Measurements from ENCODE around the gene LENG8. TPM values are rescaled to one million over a fixed set of nuclear protein-coding genes. Genes with fewer than 3 reads are reported as not detected.
A peak's percentile ranks its signal among the peaks of the same experiment; 100 is the strongest.

LENG8 gene
- total and polyA plus RNA-seq, 2 of the 13 experiments (the other 11 are each of a cell fraction or from before 2014, with no cell fraction given), result 14.3 to 41.9 TPM

DNA sequence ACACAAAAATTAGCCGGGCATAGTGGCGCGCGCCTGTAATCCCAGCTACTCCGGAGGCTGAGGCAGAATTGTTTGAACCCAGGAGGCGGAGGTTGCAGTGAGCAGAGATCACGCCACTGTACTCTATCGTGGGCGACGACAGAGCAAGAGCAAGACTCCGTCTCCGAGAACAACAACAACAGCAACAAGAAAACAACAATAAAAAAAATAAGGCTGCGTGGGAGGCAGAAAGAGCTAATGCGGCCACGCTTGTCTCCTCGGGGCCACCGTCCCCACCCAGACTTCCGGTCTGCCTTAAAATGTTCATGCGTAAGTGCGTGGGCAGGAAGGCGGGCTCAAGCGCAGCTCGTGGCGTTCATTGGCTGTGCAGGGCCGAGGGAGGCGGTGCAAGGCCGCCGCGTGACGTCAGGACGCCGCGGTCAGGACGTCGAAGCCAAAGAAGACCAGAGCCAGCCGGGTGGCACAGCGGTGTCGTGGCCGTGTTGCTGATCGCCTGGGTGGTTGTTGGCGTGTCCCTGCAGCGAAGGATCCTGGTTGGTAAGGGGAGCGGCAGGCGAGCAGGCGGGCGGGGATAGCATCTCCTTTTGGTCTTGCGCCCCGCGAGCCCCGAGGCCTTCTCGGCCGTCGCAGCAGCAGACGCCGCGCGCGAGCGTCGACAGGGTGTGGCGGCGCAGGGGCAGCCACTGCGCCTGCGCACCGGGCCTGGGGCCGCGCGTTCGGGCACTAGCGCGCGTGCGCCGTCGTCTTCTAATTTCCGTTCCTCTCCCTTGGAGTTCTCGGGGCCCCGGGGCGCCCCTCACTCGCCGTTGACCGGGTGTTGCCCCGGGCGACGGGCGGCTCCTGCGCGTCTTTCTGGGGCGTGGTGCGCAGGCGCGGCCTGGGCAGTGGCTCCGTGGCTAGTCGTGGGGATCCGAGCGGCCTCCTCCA, at the start of gene LENG8 (continued):
- TF ChIP-seq, protein P1, sequence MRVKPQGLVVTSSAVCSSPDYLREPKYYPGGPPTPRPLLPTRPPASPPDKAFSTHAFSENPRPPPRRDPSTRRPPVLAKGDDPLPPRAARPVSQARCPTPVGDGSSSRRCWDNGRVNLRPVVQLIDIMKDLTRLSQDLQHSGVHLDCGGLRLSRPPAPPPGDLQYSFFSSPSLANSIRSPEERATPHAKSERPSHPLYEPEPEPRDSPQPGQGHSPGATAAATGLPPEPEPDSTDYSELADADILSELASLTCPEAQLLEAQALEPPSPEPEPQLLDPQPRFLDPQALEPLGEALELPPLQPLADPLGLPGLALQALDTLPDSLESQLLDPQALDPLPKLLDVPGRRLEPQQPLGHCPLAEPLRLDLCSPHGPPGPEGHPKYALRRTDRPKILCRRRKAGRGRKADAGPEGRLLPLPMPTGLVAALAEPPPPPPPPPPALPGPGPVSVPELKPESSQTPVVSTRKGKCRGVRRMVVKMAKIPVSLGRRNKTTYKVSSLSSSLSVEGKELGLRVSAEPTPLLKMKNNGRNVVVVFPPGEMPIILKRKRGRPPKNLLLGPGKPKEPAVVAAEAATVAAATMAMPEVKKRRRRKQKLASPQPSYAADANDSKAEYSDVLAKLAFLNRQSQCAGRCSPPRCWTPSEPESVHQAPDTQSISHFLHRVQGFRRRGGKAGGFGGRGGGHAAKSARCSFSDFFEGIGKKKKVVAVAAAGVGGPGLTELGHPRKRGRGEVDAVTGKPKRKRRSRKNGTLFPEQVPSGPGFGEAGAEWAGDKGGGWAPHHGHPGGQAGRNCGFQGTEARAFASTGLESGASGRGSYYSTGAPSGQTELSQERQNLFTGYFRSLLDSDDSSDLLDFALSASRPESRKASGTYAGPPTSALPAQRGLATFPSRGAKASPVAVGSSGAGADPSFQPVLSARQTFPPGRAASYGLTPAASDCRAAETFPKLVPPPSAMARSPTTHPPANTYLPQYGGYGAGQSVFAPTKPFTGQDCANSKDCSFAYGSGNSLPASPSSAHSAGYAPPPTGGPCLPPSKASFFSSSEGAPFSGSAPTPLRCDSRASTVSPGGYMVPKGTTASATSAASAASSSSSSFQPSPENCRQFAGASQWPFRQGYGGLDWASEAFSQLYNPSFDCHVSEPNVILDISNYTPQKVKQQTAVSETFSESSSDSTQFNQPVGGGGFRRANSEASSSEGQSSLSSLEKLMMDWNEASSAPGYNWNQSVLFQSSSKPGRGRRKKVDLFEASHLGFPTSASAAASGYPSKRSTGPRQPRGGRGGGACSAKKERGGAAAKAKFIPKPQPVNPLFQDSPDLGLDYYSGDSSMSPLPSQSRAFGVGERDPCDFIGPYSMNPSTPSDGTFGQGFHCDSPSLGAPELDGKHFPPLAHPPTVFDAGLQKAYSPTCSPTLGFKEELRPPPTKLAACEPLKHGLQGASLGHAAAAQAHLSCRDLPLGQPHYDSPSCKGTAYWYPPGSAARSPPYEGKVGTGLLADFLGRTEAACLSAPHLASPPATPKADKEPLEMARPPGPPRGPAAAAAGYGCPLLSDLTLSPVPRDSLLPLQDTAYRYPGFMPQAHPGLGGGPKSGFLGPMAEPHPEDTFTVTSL (CRISPR knock-in tag; IDR thresholded peaks at IDR 0.05; ENCODE audit: borderline replicate concordance), result no peak; the same call in 1 of the 2 replicates
- TF ChIP-seq, protein P2, sequence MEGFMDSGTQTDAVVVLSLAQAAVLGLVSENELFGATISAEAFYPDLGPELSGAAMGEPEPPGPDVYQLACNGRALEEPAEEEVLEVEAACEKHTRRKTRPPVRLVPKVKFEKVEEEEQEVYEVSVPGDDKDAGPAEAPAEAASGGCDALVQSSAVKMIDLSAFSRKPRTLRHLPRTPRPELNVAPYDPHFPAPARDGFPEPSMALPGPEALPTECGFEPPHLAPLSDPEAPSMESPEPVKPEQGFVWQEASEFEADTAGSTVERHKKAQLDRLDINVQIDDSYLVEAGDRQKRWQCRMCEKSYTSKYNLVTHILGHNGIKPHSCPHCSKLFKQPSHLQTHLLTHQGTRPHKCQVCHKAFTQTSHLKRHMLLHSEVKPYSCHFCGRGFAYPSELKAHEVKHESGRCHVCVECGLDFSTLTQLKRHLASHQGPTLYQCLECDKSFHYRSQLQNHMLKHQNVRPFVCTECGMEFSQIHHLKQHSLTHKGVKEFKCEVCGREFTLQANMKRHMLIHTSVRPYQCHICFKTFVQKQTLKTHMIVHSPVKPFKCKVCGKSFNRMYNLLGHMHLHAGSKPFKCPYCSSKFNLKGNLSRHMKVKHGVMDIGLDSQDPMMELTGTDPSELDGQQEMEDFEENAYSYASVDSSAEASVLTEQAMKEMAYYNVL (CRISPR knock-in tag; IDR thresholded peaks at IDR 0.05; ENCODE audit: borderline replicate concordance), result peak; percentile 0; the same call in 1 of the 2 replicates
- TF ChIP-seq, protein P3, sequence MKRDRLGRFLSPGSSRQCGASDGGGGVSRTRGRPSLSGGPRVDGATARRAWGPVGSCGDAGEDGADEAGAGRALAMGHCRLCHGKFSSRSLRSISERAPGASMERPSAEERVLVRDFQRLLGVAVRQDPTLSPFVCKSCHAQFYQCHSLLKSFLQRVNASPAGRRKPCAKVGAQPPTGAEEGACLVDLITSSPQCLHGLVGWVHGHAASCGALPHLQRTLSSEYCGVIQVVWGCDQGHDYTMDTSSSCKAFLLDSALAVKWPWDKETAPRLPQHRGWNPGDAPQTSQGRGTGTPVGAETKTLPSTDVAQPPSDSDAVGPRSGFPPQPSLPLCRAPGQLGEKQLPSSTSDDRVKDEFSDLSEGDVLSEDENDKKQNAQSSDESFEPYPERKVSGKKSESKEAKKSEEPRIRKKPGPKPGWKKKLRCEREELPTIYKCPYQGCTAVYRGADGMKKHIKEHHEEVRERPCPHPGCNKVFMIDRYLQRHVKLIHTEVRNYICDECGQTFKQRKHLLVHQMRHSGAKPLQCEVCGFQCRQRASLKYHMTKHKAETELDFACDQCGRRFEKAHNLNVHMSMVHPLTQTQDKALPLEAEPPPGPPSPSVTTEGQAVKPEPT (CRISPR knock-in tag; IDR thresholded peaks at IDR 0.05; ENCODE audit: low read depth), result peak; percentile 96
- TF ChIP-seq ZNF446 (CRISPR knock-in tag; IDR thresholded peaks at IDR 0.05) (peak; percentile 47; the same call in 1 of the 2 replicates), ZNF329 (CRISPR knock-in tag; IDR thresholded peaks at IDR 0.05; ENCODE audit: low read depth) (peak; percentile 38; the same call in 1 of the 2 replicates), SMAD1 (CRISPR knock-in tag; IDR thresholded peaks at IDR 0.05; ENCODE audit: borderline replicate concordance, low read depth) (0 out of 2 replicates have a peak, but pooled peaks have one; percentile 86), ZNF552 (CRISPR knock-in tag; IDR thresholded peaks at IDR 0.05; ENCODE audit: borderline replicate concordance) (peak; percentile 95), MIER3 (CRISPR knock-in tag; IDR thresholded peaks at IDR 0.05; ENCODE audit: borderline replicate concordance) (peak; percentile 80), ZSCAN22 (CRISPR knock-in tag; IDR thresholded peaks at IDR 0.05) (0 out of 2 replicates have a peak, but pooled peaks have one; percentile 19), ZBTB38 (CRISPR knock-in tag; IDR thresholded peaks at IDR 0.05) (peak; percentile 79; the same call in 1 of the 2 replicates), POLR2AphosphoS5 (IDR thresholded peaks at IDR 0.05; ENCODE audit: low read depth, low read length) (peak; percentile 96), ZNF558 (CRISPR knock-in tag; IDR thresholded peaks at IDR 0.05; ENCODE audit: borderline replicate concordance) (peak; percentile 82; the same call in 1 of the 2 replicates), CEBPG (CRISPR knock-in tag; IDR thresholded peaks at IDR 0.05) (peak; percentile 41; the same call in 1 of the 2 replicates), RFXANK (CRISPR knock-in tag; IDR thresholded peaks at IDR 0.05) (peak; percentile 70; the same call in 1 of the 2 replicates)
- TF ChIP-seq, protein P4, sequence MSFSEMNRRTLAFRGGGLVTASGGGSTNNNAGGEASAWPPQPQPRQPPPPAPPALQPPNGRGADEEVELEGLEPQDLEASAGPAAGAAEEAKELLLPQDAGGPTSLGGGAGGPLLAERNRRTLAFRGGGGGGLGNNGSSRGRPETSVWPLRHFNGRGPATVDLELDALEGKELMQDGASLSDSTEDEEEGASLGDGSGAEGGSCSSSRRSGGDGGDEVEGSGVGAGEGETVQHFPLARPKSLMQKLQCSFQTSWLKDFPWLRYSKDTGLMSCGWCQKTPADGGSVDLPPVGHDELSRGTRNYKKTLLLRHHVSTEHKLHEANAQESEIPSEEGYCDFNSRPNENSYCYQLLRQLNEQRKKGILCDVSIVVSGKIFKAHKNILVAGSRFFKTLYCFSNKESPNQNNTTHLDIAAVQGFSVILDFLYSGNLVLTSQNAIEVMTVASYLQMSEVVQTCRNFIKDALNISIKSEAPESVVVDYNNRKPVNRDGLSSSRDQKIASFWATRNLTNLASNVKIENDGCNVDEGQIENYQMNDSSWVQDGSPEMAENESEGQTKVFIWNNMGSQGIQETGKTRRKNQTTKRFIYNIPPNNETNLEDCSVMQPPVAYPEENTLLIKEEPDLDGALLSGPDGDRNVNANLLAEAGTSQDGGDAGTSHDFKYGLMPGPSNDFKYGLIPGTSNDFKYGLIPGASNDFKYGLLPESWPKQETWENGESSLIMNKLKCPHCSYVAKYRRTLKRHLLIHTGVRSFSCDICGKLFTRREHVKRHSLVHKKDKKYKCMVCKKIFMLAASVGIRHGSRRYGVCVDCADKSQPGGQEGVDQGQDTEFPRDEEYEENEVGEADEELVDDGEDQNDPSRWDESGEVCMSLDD (CRISPR knock-in tag; IDR thresholded peaks at IDR 0.05; ENCODE audit: borderline replicate concordance), result 0 out of 2 replicates have a peak, but pooled peaks have one; percentile 22

Measured in HepG2 (cell line).